ENCODE measurements around the gene WNT2. TPM values are rescaled to one million over a fixed set of nuclear protein-coding genes. Genes with fewer than 3 reads are reported as not detected.

The WNT2 gene
- polyA plus RNA-seq, result not detected

- H3K4me3 Mint-ChIP-seq, result no peak within 1 kb of the TSS
These were observed at the start of gene WNT2 for GRCh38 chr7:117322741-117323304. Gene WNT2 (minus strand): TSS chr7:117323058. CDS start chr7:117322989, 69 bp downstream.

GRCh38 chr7:117372073-117372472 is 49.2 kb upstream of the WNT2 start:
- Mint-ChIP-seq H3K4me1 (no peaks in the 10 kb centered on the region), H3K9me3 (no peaks in the 10 kb centered on the region), H3K27me3 (no peaks in the 10 kb centered on the region), H3K36me3 (no peaks in the 10 kb centered on the region), H3K4me3 (no peak overlapping the region), H3K27ac (no peak overlapping the region)

More at GRCh38 chr7:117322741-117323304, at the start of gene WNT2:
- Mint-ChIP-seq H3K27ac (peak within 1 kb of the TSS in 2 of 3 donors; percentile 17 to 43), H3K27me3 (peaks cover 34% of the 10 kb centered on the region), H3K4me1 (peaks cover 0 to 2% (median 0%) of the 10 kb centered on the region in 3 donors), H3K9me3 (peaks cover 0 to 8% (median 6%) of the 10 kb centered on the region in 3 donors), H3K36me3 (no peaks in the 10 kb centered on the region)

GRCh38 chr7:117364339-117365080 is 41.7 kb upstream of the WNT2 start:
- no peaks in the 10 kb centered on the region for H3K27me3 Mint-ChIP-seq
- H3K4me1 Mint-ChIP-seq, result no peaks in the 10 kb centered on the region
- H3K36me3 Mint-ChIP-seq, result no peaks in the 10 kb centered on the region
- H3K4me3 Mint-ChIP-seq, result peak overlapping the region in 1 of 4 donors; percentile 46
- peaks cover 0 to 4% (median 0%) of the 10 kb centered on the region in 3 donors for H3K9me3 Mint-ChIP-seq
- peak overlapping the region in 1 of 3 donors; percentile 71 for H3K27ac Mint-ChIP-seq

GRCh38 chr7:117362294-117362888 is 39.5 kb upstream of the WNT2 start:
- peaks cover 0 to 4% (median 0%) of the 10 kb centered on the region in 3 donors for H3K9me3 Mint-ChIP-seq
- no peaks in the 10 kb centered on the region for H3K4me1 Mint-ChIP-seq
- no peaks in the 10 kb centered on the region for H3K36me3 Mint-ChIP-seq
- no peak overlapping the region for H3K27ac Mint-ChIP-seq
- H3K27me3 Mint-ChIP-seq, result no peaks in the 10 kb centered on the region
- no peak overlapping the region for H3K4me3 Mint-ChIP-seq

GRCh38 chr7:117350027-117350426 is 27.2 kb upstream of the WNT2 start:
- H3K4me1 Mint-ChIP-seq, result peaks cover 0 to 1% (median 0%) of the 10 kb centered on the region in 3 donors
- peaks cover 5% of the 10 kb centered on the region for H3K27me3 Mint-ChIP-seq
- no peaks in the 10 kb centered on the region for H3K36me3 Mint-ChIP-seq
- H3K27ac Mint-ChIP-seq, result no peak overlapping the region
- H3K4me3 Mint-ChIP-seq, result no peak overlapping the region
- H3K9me3 Mint-ChIP-seq, result no peaks in the 10 kb centered on the region

- peaks cover 5% of the 10 kb centered on the region for H3K27me3 Mint-ChIP-seq
- H3K4me3 Mint-ChIP-seq, result no peak overlapping the region
- no peaks in the 10 kb centered on the region for H3K36me3 Mint-ChIP-seq
- peaks cover 0 to 1% (median 0%) of the 10 kb centered on the region in 3 donors for H3K4me1 Mint-ChIP-seq
- no peak overlapping the region for H3K27ac Mint-ChIP-seq
- H3K9me3 Mint-ChIP-seq, result no peaks in the 10 kb centered on the region
These were observed 26.7 kb upstream of the WNT2 start for GRCh38 chr7:117349570-117349969.

- Mint-ChIP-seq H3K27ac (peak overlapping the region in 1 of 3 donors; percentile 64), H3K27me3 (peaks cover 5% of the 10 kb centered on the region), H3K36me3 (no peaks in the 10 kb centered on the region), H3K9me3 (peaks cover 0 to 3% (median 0%) of the 10 kb centered on the region in 3 donors), H3K4me3 (no peak overlapping the region), H3K4me1 (peaks cover 0 to 1% (median 0%) of the 10 kb centered on the region in 3 donors)
These were observed 25.3 kb upstream of the WNT2 start for GRCh38 chr7:117347962-117348672.

GRCh38 chr7:117347480-117347879 is 24.6 kb upstream of the WNT2 start:
- peaks cover 5% of the 10 kb centered on the region for H3K27me3 Mint-ChIP-seq
- no peak overlapping the region for H3K27ac Mint-ChIP-seq
- H3K4me1 Mint-ChIP-seq, result peaks cover 0 to 1% (median 0%) of the 10 kb centered on the region in 3 donors
- H3K9me3 Mint-ChIP-seq, result peaks cover 0 to 3% (median 0%) of the 10 kb centered on the region in 3 donors
- H3K4me3 Mint-ChIP-seq, result no peak overlapping the region
- H3K36me3 Mint-ChIP-seq, result no peaks in the 10 kb centered on the region

GRCh38 chr7:117346161-117346560 is 23.3 kb upstream of the WNT2 start:
- Mint-ChIP-seq H3K4me3 (no peak overlapping the region), H3K27me3 (peaks cover 5% of the 10 kb centered on the region), H3K36me3 (no peaks in the 10 kb centered on the region), H3K27ac (no peak overlapping the region), H3K9me3 (peaks cover 0 to 3% (median 0%) of the 10 kb centered on the region in 3 donors), H3K4me1 (peaks cover 0 to 1% (median 0%) of the 10 kb centered on the region in 3 donors)

GRCh38 chr7:117338020-117338419 is 15.2 kb upstream of the WNT2 start:
- Mint-ChIP-seq H3K4me1 (no peaks in the 10 kb centered on the region), H3K9me3 (peaks cover 0 to 5% (median 0%) of the 10 kb centered on the region in 3 donors), H3K27me3 (no peaks in the 10 kb centered on the region), H3K27ac (peak overlapping the region in 1 of 3 donors; percentile 3), H3K36me3 (no peaks in the 10 kb centered on the region), H3K4me3 (no peak overlapping the region)

- H3K27ac Mint-ChIP-seq, result no peak overlapping the region
- no peak overlapping the region for H3K4me3 Mint-ChIP-seq
- no peaks in the 10 kb centered on the region for H3K36me3 Mint-ChIP-seq
These were observed 10.3 kb upstream of the WNT2 start for GRCh38 chr7:117333168-117333567.

GRCh38 chr7:117332031-117332430 is 9.2 kb upstream of the WNT2 start:
- no peak overlapping the region for H3K27ac Mint-ChIP-seq
- no peaks in the 10 kb centered on the region for H3K4me1 Mint-ChIP-seq
- no peaks in the 10 kb centered on the region for H3K27me3 Mint-ChIP-seq
- H3K9me3 Mint-ChIP-seq, result peaks cover 7 to 11% (median 10%) of the 10 kb centered on the region in 3 donors
- no peaks in the 10 kb centered on the region for H3K36me3 Mint-ChIP-seq
- no peak overlapping the region for H3K4me3 Mint-ChIP-seq

More at GRCh38 chr7:117333168-117333567, 10.3 kb upstream of the WNT2 start:
- Mint-ChIP-seq H3K9me3 (peaks cover 3 to 10% (median 7%) of the 10 kb centered on the region in 3 donors), H3K4me1 (no peaks in the 10 kb centered on the region), H3K27me3 (no peaks in the 10 kb centered on the region)

GRCh38 chr7:117325836-117326235 is 3.0 kb upstream of the WNT2 start:
- peaks cover 33% of the 10 kb centered on the region for H3K27me3 Mint-ChIP-seq
- peaks cover 0 to 2% (median 0%) of the 10 kb centered on the region in 3 donors for H3K4me1 Mint-ChIP-seq
- H3K36me3 Mint-ChIP-seq, result no peaks in the 10 kb centered on the region
- no peak overlapping the region for H3K4me3 Mint-ChIP-seq
- no peak overlapping the region for H3K27ac Mint-ChIP-seq
- H3K9me3 Mint-ChIP-seq, result peaks cover 5 to 9% (median 8%) of the 10 kb centered on the region in 3 donors

- H3K4me1 Mint-ChIP-seq, result peaks cover 0 to 2% (median 0%) of the 10 kb centered on the region in 3 donors
- peaks cover 0 to 9% (median 8%) of the 10 kb centered on the region in 3 donors for H3K9me3 Mint-ChIP-seq
- H3K4me3 Mint-ChIP-seq, result no peak overlapping the region
- H3K27ac Mint-ChIP-seq, result no peak overlapping the region
- H3K27me3 Mint-ChIP-seq, result peaks cover 33% of the 10 kb centered on the region
- no peaks in the 10 kb centered on the region for H3K36me3 Mint-ChIP-seq
These were observed 2.1 kb upstream of the WNT2 start for GRCh38 chr7:117324960-117325359.
